ENCODE data around the gene RNH1.
A peak's percentile ranks its signal among the peaks of the same experiment; 100 is the strongest.
"Not testable (repeated sequence)": the region's sequence is repeated elsewhere in the genome, so short reads cannot be mapped to it uniquely, and the experiment has no call there.

The RNH1 gene

DNA sequence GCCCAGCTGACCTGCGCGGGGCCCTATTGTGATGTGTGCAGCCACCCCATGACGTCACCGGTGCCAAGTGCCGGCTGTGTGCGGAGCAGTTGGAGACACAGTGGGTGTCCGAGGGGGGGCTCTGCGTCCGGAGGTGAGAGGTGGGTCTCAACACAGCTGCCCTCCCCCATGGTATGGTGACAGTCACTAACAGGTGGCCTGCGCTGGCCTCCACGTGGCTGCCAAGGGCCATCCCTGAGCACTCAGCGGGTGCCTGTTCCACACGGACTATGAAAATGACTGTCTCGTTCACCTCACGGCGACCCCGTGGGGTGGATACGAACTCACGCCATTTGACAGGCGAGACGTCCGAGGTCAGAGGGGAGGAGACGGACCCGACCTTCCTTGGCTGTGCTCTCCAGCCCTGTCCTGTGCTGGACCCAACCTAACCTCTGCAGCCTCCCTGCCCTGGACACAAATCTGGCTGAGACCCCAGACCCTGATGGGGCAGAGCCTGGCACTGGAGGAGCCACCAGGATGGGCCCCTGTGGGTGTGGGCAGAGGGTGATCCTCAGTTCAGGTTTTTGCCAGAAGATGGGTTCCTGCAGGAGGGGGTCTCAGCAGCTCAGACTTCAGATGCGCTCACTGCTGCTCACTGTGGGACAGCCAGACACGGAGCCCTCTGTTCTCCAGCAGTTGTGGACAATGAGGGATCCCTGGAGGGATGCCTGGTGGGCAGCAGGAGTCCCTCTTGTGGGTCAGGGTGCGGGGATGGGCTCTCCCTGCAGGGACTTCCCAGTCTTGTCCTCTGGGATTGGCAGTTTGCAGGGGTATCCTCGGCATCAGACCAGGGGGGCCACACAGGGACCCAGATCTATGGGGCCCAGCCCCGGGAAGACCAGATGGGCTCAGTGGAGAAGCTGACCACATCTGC, 22.0 kb upstream of the RNH1 start:
- TF ChIP-seq CTCF (IDR thresholded peaks at IDR 0.05; ENCODE audit: insufficient read depth, low read depth, low read length, missing control alignments): no peak
- H3K4me3 ChIP-seq (ENCODE audit: low read depth, low read length): no peak overlapping the region
- no peak for DNase-seq (ENCODE audit: low read depth)

DNA sequence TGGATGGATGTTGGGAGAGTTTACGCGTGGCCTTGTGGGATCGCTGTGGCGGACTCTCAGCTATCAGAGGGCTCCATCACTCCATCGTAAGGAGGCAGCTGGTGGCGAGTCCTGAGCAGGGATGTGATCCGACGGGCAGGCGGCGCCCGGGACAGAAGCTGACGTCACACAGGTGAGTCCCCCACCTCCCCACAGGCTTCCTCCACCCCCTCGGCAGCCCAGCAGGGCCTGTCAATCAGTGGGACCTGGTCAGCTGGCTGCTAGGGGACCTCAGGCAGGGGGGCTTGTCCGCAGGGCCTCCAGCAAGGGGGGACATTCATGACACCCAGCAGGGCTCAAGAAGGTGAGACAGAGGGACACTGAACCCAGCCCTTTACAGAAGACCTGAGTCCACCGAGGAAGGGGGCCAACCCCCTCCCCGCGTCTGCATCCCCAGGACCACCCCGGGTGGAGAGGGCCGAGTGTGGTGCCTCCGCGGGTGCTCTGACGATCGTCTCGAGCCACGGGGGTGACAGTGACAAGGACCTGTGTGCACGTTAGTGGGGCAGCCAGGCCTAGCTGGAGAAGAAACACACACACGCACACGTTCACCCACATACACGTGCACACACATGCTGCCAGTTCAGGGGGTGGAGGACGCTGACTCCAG, 21.2 kb upstream of the RNH1 start:
- TF ChIP-seq CTCF (IDR thresholded peaks at IDR 0.05; ENCODE audit: insufficient read depth, low read depth, low read length, missing control alignments): no peak
- no peak for DNase-seq (ENCODE audit: low read depth)
- H3K4me3 ChIP-seq (ENCODE audit: low read depth, low read length): no peak overlapping the region

GRCh38 chr11:526192-526591, 19.1 kb upstream of the RNH1 start:
- DNase-seq (ENCODE audit: low read depth): no peak
- H3K4me3 ChIP-seq (ENCODE audit: low read depth, low read length): no peak overlapping the region

DNA sequence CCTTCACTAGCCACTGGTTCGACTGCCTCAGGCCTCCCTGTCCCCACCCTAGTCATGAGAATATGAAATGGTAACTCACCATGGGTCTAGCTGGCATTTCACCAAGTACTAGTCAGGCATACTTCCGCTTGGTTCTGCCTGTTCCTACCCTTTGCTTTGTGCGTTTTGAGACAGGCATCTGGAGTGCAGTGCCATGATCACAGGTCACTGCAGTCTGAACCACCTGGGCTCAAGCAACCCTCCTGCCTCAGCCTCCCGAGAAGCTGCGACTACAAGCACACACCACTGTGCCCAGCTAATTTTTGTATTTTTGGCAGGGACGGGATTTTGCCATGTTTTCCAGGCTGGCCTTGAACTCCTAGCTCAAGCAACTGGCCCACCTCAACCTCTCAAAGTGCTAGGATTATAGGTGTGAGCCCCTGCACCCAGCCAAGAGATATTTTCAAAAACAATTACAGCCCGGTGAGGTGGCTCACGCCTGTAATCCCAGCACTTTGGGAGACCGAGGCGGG, 14.2 kb upstream of the RNH1 start:
- no peak overlapping the region for H3K4me3 ChIP-seq (ENCODE audit: low read depth, low read length)
- TF ChIP-seq CTCF (IDR thresholded peaks at IDR 0.05; ENCODE audit: insufficient read depth, low read depth, low read length, missing control alignments): no peak
- no peak for DNase-seq (ENCODE audit: low read depth)

More at GRCh38 chr11:526192-526591, 19.1 kb upstream of the RNH1 start:
- no peak for TF ChIP-seq CTCF (IDR thresholded peaks at IDR 0.05; ENCODE audit: insufficient read depth, low read depth, low read length, missing control alignments)

DNA sequence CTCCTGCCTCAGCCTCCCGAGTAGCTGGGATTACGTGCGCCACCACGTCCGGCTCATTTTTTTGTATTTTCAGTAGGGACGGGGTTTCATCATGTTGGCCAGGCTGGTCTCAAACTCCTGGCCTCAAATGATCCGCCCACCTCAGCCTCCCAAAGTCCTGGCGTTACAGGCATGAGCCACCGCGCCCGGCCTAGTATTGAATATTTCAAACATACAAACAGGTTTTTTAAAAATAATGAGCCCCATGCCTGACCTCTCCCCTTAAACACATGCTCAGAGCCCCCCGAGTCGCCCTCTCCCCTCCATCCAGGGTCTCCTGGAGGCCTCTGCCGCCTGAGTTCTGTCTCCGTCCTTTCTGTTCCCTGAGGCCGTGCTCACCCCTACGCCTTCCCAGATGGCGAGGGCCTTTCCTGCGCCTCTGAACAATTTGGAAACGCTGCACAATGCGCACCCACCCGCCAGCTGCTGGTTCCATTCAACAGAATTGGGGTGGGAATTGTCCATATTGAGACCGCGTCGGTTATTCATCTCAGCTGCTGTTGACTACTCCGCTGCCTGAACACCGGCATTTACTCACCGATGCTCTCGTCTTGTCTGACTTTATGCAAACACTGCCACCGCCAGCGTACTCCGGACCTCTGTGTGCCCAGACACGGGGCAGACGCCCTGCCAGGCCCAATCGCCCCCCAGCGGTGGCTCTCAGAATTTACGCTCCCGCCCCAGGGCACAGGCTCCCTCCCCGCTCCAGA, 13.6 kb upstream of the RNH1 start:
- DNase-seq (ENCODE audit: low read depth): no peak
- TF ChIP-seq CTCF (IDR thresholded peaks at IDR 0.05; ENCODE audit: insufficient read depth, low read depth, low read length, missing control alignments): no peak
- H3K4me3 ChIP-seq (ENCODE audit: low read depth, low read length): no peak overlapping the region

DNA sequence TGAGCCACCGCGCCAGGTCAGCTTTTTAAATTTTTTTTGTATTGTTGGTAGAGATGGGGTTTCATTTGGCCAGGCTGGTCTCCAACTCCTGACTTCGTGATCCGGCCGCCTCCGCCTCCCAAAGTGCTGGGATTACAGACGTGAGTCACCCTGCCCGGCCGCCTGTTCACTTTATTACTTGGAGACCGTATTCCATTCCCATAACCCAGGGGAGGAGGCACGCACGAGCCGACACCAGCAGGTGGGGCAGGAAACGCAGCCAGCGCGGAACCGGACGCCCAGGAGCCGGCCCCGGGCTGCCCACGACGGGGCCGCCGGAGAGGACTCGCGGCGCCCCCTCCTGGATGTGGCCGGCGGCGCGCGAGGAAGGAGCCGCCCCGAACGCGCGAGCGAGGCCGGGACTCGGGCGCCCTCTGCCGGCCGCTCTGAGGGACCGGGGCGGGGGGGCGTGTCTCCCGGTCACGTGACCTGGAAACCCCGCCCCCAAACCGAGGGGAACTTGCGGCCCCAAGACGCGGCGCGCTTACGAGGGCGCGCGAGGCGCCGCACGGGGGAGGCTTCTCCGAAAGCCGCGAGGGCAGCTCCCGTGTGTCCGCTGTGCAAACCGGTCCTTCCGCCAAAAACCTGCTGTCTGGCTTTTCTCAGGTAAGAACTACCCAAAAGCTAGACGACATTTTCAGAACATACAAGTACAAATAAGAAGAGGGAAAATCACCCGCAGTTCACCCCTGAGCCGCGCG, 11.6 kb upstream of the RNH1 start:
- peak; percentile 67 for TF ChIP-seq CTCF (IDR thresholded peaks at IDR 0.05; ENCODE audit: insufficient read depth, low read depth, low read length, missing control alignments)
- peak; percentile 81 for DNase-seq (ENCODE audit: low read depth)
- no peak overlapping the region for H3K4me3 ChIP-seq (ENCODE audit: low read depth, low read length)

GRCh38 chr11:516918-517685, 10.1 kb upstream of the RNH1 start:
- not testable (repeated sequence) for H3K4me3 ChIP-seq (ENCODE audit: low read depth, low read length); DNase-seq (ENCODE audit: low read depth)

All from GM12865 (cell line).